Astrocyte (in vitro differentiated cells and primary cell): ENCODE results near the gene SARDH. TPM values are rescaled to one million over a fixed set of nuclear protein-coding genes. Genes with fewer than 3 reads are reported as not detected.

ENCODE experiments used
- DNase-seq: peaks from one replicate; pipeline ENCODE4 v3.0.0-alpha.2; 2010; ENCODE audit warnings: low read depth
- FAIRE-seq: peaks from 2 replicates; lab custom pipeline; 2011; peaks lifted over from hg19 to GRCh38; lab: Jason Lieb, UNC
- H2AFZ ChIP-seq: 2 replicates; pipeline ENCODE4 v1.6.0; 2012; ENCODE audit warnings: low read depth, low read length, inconsistent platforms
- H3K27ac ChIP-seq: 2 replicates; pipeline ENCODE4 v1.5.1; 2011; ENCODE audit warnings: low read depth, low read length, inconsistent platforms
- H3K27me3 ChIP-seq: 2 replicates; pipeline ENCODE4 v1.6.0; 2011; ENCODE audit warnings: low read length, inconsistent platforms; ENCODE audit not compliant: insufficient read depth
- H3K36me3 ChIP-seq: 2 replicates; pipeline ENCODE4 v1.5.1; 2011; ENCODE audit warnings: low read length, inconsistent platforms; ENCODE audit not compliant: insufficient read depth
- H3K4me1 ChIP-seq: 2 replicates; pipeline ENCODE4 v1.5.1; 2011; ENCODE audit warnings: low read length, inconsistent platforms; ENCODE audit not compliant: insufficient read depth
- H3K4me2 ChIP-seq: 2 replicates; pipeline ENCODE4 v1.6.0; 2012; ENCODE audit warnings: low read length, inconsistent platforms
- H3K4me3 ChIP-seq: 2 replicates; pipeline ENCODE4 v1.5.1; 2011; ENCODE audit warnings: low read depth, mild to moderate bottlenecking, low read length, inconsistent platforms; ENCODE audit not compliant: insufficient read depth
- H3K79me2 ChIP-seq: 2 replicates; pipeline ENCODE4 v1.6.0; 2012; ENCODE audit warnings: mild to moderate bottlenecking, low read length, inconsistent platforms; ENCODE audit not compliant: insufficient read depth
- H3K9ac ChIP-seq: 2 replicates; pipeline ENCODE4 v1.6.0; 2012; ENCODE audit warnings: mild to moderate bottlenecking, low read length, inconsistent platforms
- H3K9me3 ChIP-seq: 2 replicates; pipeline ENCODE4 v1.5.1; 2012; ENCODE audit warnings: low read depth, mild to moderate bottlenecking, low read length, inconsistent platforms; ENCODE audit not compliant: insufficient read depth
- H4K20me1 ChIP-seq: 2 replicates; pipeline ENCODE4 v1.6.0; 2012; ENCODE audit warnings: low read length, inconsistent platforms; ENCODE audit not compliant: insufficient read depth
- H3K27ac Mint-ChIP-seq: one replicate; pipeline ENCODE4 v1.8.0; 2021; ENCODE audit warnings: mild to moderate bottlenecking, mixed read lengths; ENCODE audit not compliant: unreplicated experiment
- H3K27me3 Mint-ChIP-seq: one replicate; pipeline ENCODE4 v1.8.0; 2021; ENCODE audit warnings: low read depth, mixed read lengths; ENCODE audit not compliant: unreplicated experiment
- H3K36me3 Mint-ChIP-seq: one replicate; pipeline ENCODE4 v1.8.0; 2021; ENCODE audit warnings: low read depth, mixed read lengths; ENCODE audit not compliant: unreplicated experiment
- H3K4me1 Mint-ChIP-seq: one replicate; pipeline ENCODE4 v1.8.0; 2021; ENCODE audit warnings: low read depth, mixed read lengths; ENCODE audit not compliant: unreplicated experiment
- H3K4me3 Mint-ChIP-seq: one replicate; pipeline ENCODE4 v1.8.0; 2021; ENCODE audit warnings: mild to moderate bottlenecking, moderate library complexity, mixed read lengths; ENCODE audit not compliant: unreplicated experiment
- H3K9me3 Mint-ChIP-seq: one replicate; pipeline ENCODE4 v1.8.0; 2021; ENCODE audit warnings: mild to moderate bottlenecking, mixed read lengths; ENCODE audit not compliant: unreplicated experiment
- EZH2 ChIP-seq: IDR thresholded peaks from 2 replicates; pipeline ENCODE4 v1.6.1; 2012; ENCODE audit warnings: mild to moderate bottlenecking, low read length, inconsistent platforms; ENCODE audit not compliant: insufficient read depth
- total RNA-seq: library from RNA; stranded (reverse); gene quantifications from 2 replicates; pipeline ENCODE4 v1.2.1, GENCODE V29; 2021
- TF ChIP-seq, protein P1 (sequence below): IDR thresholded peaks from 2 replicates; pipeline ENCODE4 v1.5.1; 2011; ENCODE audit warnings: low read depth, mild to moderate bottlenecking, inconsistent platforms, low read length, moderate library complexity; ENCODE audit not compliant: insufficient read depth

SARDH gene
- total RNA-seq, 1 donor from 2014 or later = 2.8 TPM

DNA sequence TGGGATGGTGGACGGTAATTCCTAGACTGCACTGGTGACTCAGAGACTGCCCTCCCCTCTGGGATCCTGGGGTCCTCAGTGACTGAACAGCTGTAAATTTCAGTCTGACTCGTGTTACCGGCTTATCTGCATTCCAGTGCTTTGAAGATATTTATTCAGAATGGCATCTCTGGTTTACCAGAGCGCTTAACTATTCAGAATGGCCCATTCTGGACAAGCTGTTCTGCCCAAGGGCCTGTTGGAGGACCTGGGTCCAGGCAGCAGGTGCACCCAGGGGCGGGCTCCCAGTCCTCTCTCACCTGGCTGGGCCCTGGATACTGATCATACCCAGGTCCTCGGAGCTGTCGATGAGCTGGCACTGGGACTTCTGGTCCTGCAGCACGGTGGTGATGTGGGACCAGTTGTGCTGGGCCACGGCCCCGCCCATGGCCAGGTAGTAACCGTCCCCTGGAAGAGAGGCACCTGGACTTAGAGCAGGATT lies 48.0 kb downstream of the SARDH start:
- no peak overlapping the region for H2AFZ ChIP-seq
- no peaks in the 10 kb centered on the region for H3K27me3 ChIP-seq
- H3K4me3 ChIP-seq = no peak overlapping the region
- H3K27ac ChIP-seq = no peak overlapping the region
- Mint-ChIP-seq H3K36me3 (no peaks in the 10 kb centered on the region), H3K4me3 (no peak overlapping the region), H3K27ac (no peak overlapping the region), H3K27me3 (peaks cover 28% of the 10 kb centered on the region), H3K4me1 (peaks cover 13% of the 10 kb centered on the region), H3K9me3 (no peaks in the 10 kb centered on the region)
- H4K20me1 ChIP-seq = no peaks in the 10 kb centered on the region
- DNase-seq (no peak), FAIRE-seq (no peak)
- TF ChIP-seq, protein P1, sequence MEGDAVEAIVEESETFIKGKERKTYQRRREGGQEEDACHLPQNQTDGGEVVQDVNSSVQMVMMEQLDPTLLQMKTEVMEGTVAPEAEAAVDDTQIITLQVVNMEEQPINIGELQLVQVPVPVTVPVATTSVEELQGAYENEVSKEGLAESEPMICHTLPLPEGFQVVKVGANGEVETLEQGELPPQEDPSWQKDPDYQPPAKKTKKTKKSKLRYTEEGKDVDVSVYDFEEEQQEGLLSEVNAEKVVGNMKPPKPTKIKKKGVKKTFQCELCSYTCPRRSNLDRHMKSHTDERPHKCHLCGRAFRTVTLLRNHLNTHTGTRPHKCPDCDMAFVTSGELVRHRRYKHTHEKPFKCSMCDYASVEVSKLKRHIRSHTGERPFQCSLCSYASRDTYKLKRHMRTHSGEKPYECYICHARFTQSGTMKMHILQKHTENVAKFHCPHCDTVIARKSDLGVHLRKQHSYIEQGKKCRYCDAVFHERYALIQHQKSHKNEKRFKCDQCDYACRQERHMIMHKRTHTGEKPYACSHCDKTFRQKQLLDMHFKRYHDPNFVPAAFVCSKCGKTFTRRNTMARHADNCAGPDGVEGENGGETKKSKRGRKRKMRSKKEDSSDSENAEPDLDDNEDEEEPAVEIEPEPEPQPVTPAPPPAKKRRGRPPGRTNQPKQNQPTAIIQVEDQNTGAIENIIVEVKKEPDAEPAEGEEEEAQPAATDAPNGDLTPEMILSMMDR = no peak
- no peak for TF ChIP-seq EZH2
- no peaks in the 10 kb centered on the region for H3K9me3 ChIP-seq
- no peaks in the 10 kb centered on the region for H3K79me2 ChIP-seq
- peaks cover 15% of the 10 kb centered on the region for H3K4me1 ChIP-seq
- no peak overlapping the region for H3K9ac ChIP-seq
- no peaks in the 10 kb centered on the region for H3K36me3 ChIP-seq
- H3K4me2 ChIP-seq = no peak overlapping the region

DNA sequence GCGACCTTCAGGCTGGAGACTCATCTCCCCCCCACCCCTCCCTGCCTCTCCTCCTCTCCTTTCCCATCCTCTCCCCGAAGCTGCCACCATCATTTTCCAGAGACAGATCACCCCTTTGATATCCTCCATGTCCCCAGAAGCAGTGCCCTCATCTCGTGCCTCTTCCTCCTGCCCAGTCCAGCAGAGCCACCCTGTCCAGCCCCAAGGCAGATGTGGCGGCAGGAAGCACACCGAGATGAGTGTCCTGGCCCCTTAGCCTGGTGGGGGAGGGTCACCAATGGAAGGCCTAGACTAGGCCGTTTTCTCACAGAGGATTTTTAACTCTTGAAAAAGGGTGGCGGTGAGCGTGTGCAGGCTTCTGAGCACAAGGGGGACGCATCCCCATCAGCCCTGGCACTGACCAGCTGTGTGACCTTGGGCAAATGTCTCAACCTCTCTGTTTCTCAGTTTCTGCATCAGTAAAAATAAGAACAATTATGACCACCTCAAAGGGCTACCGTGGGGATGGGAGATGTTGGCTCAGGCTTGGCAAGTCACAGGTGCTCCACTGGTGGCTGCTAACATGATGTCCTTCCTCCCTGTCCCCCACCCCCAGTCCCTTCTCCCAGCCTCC lies 48.9 kb downstream of the SARDH start:
- Histone ChIP-seq H4K20me1 (no peaks in the 10 kb centered on the region), H3K27ac (no peak overlapping the region), H3K79me2 (no peaks in the 10 kb centered on the region), H3K4me1 (peaks cover 17% of the 10 kb centered on the region), H3K27me3 (no peaks in the 10 kb centered on the region), H3K9me3 (no peaks in the 10 kb centered on the region), H3K4me3 (no peak overlapping the region), H2AFZ (no peak overlapping the region), H3K9ac (no peak overlapping the region), H3K4me2 (no peak overlapping the region), H3K36me3 (no peaks in the 10 kb centered on the region)
- no peak for FAIRE-seq
- no peak overlapping the region for H3K4me3 Mint-ChIP-seq
- no peaks in the 10 kb centered on the region for H3K36me3 Mint-ChIP-seq
- TF ChIP-seq EZH2 = no peak
- TF ChIP-seq, protein P1 = no peak
- DNase-seq = no peak
- peaks cover 13% of the 10 kb centered on the region for H3K4me1 Mint-ChIP-seq
- peaks cover 21% of the 10 kb centered on the region for H3K27me3 Mint-ChIP-seq
- H3K27ac Mint-ChIP-seq = no peak overlapping the region
- no peaks in the 10 kb centered on the region for H3K9me3 Mint-ChIP-seq
